HG02885 (cell line): ENCODE data around the gene PFKM.
"Not testable (repeated sequence)": the region's sequence is repeated elsewhere in the genome, so short reads cannot be mapped to it uniquely, and the experiment has no call there.

ENCODE experiments used
- ATAC-seq: cut with Tn5 transposase; IDR thresholded peaks from one replicate; pipeline ENCODE4 v1.9.1; 2021; ENCODE audit warnings: mild to moderate bottlenecking; ENCODE audit not compliant: unreplicated experiment, poor library complexity

Gene PFKM

GRCh38 chr12:48110691-48111311, 8.4 kb upstream of the PFKM start:
- no peak for ATAC-seq

GRCh38 chr12:48111312-48111693, 7.9 kb upstream of the PFKM start:
- ATAC-seq: not testable (repeated sequence)

GRCh38 chr12:48115957-48116356, 3.2 kb upstream of the PFKM start:
- ATAC-seq: no peak

GRCh38 chr12:48118284-48118871, 786 bp upstream of the PFKM start:
- ATAC-seq: no peak

GRCh38 chr12:48119834-48120195, 651 bp downstream of the PFKM start:
- peak; percentile 5 for ATAC-seq

GRCh38 chr12:48121522-48121921, 2.4 kb downstream of the PFKM start:
- no peak for ATAC-seq

- ATAC-seq: no peak
Measured at GRCh38 chr12:48122065-48122834, 3.1 kb downstream of the PFKM start.

- no peak for ATAC-seq
Measured at GRCh38 chr12:48123169-48123568, 4.0 kb downstream of the PFKM start.

- not testable (repeated sequence) for ATAC-seq
Measured at GRCh38 chr12:48125542-48125941, 6.4 kb downstream of the PFKM start.

GRCh38 chr12:48125985-48126384, 6.8 kb downstream of the PFKM start:
- no peak for ATAC-seq

GRCh38 chr12:48126953-48127630, 7.9 kb downstream of the PFKM start:
- no peak for ATAC-seq

- ATAC-seq: no peak
Measured at GRCh38 chr12:48128800-48129199, 9.6 kb downstream of the PFKM start.

- no peak for ATAC-seq
Measured at GRCh38 chr12:48129376-48129775, 10.2 kb downstream of the PFKM start.

GRCh38 chr12:48131517-48131916, 12.4 kb downstream of the PFKM start:
- ATAC-seq: no peak

GRCh38 chr12:48132826-48133225, 13.7 kb downstream of the PFKM start:
- no peak for ATAC-seq

- ATAC-seq: no peak
Measured at GRCh38 chr12:48135027-48135426, 15.9 kb downstream of the PFKM start.

- no peak for ATAC-seq
Measured at GRCh38 chr12:48142818-48143674, 23.9 kb downstream of the PFKM start.

- ATAC-seq: no peak
Measured at GRCh38 chr12:48143898-48144297, 24.7 kb downstream of the PFKM start.

GRCh38 chr12:48145981-48146380, 26.8 kb downstream of the PFKM start:
- no peak for ATAC-seq

GRCh38 chr12:48151103-48151771, 32.1 kb downstream of the PFKM start:
- ATAC-seq: no peak
